GM19025 (cell line): Measurements from ENCODE around the gene DNAL4.

Experiments
- ATAC-seq: cut with Tn5 transposase; IDR thresholded peaks from one replicate; pipeline ENCODE4 v1.9.1; 2021; ENCODE audit warnings: mild to moderate bottlenecking, low read depth, moderate library complexity; ENCODE audit not compliant: unreplicated experiment

DNAL4 gene

GRCh38 chr22:38728871-38729796, 64.8 kb downstream of the DNAL4 start:
- ATAC-seq, result no peak
